ENCODE results near the gene M1AP. TPM values are rescaled to one million over a fixed set of nuclear protein-coding genes. Genes with fewer than 3 reads are reported as not detected.

The M1AP gene
- total and polyA plus RNA-seq, 2 of the 4 experiments (the other 2 are of a cell fraction), result 0.03 TPM; not detected in 1

DNA sequence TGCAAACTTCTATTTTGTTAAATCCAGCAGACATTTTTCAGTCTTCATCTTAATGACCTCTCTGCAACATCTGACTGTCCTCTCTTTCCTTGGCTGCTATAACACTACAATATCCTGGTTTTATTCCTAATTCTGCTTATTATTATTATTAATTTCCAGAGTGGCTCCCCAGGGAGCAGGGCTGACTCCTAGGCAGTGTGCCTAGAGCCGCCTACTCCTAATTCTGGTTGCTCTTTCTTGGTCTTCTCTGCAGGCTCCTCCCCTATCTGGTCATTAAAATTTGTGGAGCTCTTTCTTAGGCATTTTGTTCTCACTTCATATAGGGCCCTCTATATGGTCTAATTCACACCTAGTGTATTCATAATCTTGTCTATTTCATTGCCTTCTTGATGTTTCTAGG is 105.2 kb downstream of the M1AP start:
- DNase-seq (no peak), ATAC-seq (ENCODE audit: low read depth) (no peak)
- H3K4me2 ChIP-seq (ENCODE audit: low read depth, low read length), result no peak overlapping the region
- no peak overlapping the region for H2AK9ac ChIP-seq (replicated peaks; ENCODE audit: low read depth, low read length, poor library complexity)
- H4K8ac ChIP-seq (ENCODE audit: low read depth in 2 of 2, low read length in 2 of 2), result no peak overlapping the region
- H3K9me1 ChIP-seq (ENCODE audit: insufficient read depth, low read length), result no peaks in the 10 kb centered on the region
- no peak overlapping the region for H3K9ac ChIP-seq (ENCODE audit: low read depth, low read length)
- H4K20me1 ChIP-seq (ENCODE audit: insufficient read depth, low read length), result no peaks in the 10 kb centered on the region
- H4K91ac ChIP-seq (ENCODE audit: insufficient read depth, low read depth, low read length), result no peak overlapping the region
- H2BK15ac ChIP-seq (ENCODE audit: low read depth, low read length), result no peak overlapping the region
- no peaks in the 10 kb centered on the region for H3K9me3 ChIP-seq (ENCODE audit: control insufficient read depth, insufficient read depth, low read length)
- CTCF ChIA-PET, result interaction anchor here (0.7 kb wide), 1 partner anchor 211 kb away, joined by 3 read pairs; no protein-coding TSS in a partner anchor
- H3K23ac ChIP-seq (ENCODE audit: low read depth, low read length), result no peak overlapping the region
- no peaks in the 10 kb centered on the region for H3K27me3 ChIP-seq (ENCODE audit: control insufficient read depth, insufficient read depth, low read length)
- no peak overlapping the region for H3K14ac ChIP-seq (replicated peaks; ENCODE audit: low read depth, low read length)
- WGBS, 2 experiments (ENCODE audit: extremely low coverage in 2 of 2, insufficient read length in 1 of 2), result no CpG with 5 or more reads among the region's 1 CpG
- TF ChIP-seq, protein P1, sequence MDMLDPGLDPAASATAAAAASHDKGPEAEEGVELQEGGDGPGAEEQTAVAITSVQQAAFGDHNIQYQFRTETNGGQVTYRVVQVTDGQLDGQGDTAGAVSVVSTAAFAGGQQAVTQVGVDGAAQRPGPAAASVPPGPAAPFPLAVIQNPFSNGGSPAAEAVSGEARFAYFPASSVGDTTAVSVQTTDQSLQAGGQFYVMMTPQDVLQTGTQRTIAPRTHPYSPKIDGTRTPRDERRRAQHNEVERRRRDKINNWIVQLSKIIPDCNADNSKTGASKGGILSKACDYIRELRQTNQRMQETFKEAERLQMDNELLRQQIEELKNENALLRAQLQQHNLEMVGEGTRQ (IDR thresholded peaks at IDR 0.05; ENCODE audit: low read depth, low read length), result no peak
- no peak for TF ChIP-seq MAZ (IDR thresholded peaks at IDR 0.05; ENCODE audit: borderline replicate concordance, low read depth, low read length)
- TF ChIP-seq FOS (IDR thresholded peaks at IDR 0.05; ENCODE audit: low read depth, low read length), result no peak
- TF ChIP-seq CHD1 (IDR thresholded peaks at IDR 0.05; ENCODE audit: low read depth, low read length), result no peak
- TF ChIP-seq RFX5 (IDR thresholded peaks at IDR 0.05; ENCODE audit: low read depth, low read length), result no peak
- no peak for TF ChIP-seq NFE2L2 (IDR thresholded peaks at IDR 0.05; ENCODE audit: low read depth, low read length)
- no peak for TF ChIP-seq MAFK (IDR thresholded peaks at IDR 0.05; ENCODE audit: low read depth, low read length)
- no peak for TF ChIP-seq RAD21 (IDR thresholded peaks at IDR 0.05; ENCODE audit: low read length)
- TF ChIP-seq RCOR1 (IDR thresholded peaks at IDR 0.05; ENCODE audit: insufficient replicate concordance, low read length), result no peak
- TF ChIP-seq MXI1 (IDR thresholded peaks at IDR 0.05; ENCODE audit: borderline replicate concordance, low read depth, low read length), result no peak
- no peak for TF ChIP-seq CEBPB (IDR thresholded peaks at IDR 0.05; ENCODE audit: low read depth, low read length)
- TF ChIP-seq, protein P2, sequence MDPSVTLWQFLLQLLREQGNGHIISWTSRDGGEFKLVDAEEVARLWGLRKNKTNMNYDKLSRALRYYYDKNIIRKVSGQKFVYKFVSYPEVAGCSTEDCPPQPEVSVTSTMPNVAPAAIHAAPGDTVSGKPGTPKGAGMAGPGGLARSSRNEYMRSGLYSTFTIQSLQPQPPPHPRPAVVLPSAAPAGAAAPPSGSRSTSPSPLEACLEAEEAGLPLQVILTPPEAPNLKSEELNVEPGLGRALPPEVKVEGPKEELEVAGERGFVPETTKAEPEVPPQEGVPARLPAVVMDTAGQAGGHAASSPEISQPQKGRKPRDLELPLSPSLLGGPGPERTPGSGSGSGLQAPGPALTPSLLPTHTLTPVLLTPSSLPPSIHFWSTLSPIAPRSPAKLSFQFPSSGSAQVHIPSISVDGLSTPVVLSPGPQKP (IDR thresholded peaks at IDR 0.05; ENCODE audit: borderline replicate concordance, low read depth, low read length), result no peak
- TF ChIP-seq POLR2A (IDR thresholded peaks at IDR 0.05; ENCODE audit: low read depth, low read length), result no peak
- no peak for TF ChIP-seq SMC3 (IDR thresholded peaks at IDR 0.05; ENCODE audit: low read depth, low read length)
- no peak for TF ChIP-seq BHLHE40 (IDR thresholded peaks at IDR 0.05; ENCODE audit: low read depth, low read length)
- TF ChIP-seq, protein P3, sequence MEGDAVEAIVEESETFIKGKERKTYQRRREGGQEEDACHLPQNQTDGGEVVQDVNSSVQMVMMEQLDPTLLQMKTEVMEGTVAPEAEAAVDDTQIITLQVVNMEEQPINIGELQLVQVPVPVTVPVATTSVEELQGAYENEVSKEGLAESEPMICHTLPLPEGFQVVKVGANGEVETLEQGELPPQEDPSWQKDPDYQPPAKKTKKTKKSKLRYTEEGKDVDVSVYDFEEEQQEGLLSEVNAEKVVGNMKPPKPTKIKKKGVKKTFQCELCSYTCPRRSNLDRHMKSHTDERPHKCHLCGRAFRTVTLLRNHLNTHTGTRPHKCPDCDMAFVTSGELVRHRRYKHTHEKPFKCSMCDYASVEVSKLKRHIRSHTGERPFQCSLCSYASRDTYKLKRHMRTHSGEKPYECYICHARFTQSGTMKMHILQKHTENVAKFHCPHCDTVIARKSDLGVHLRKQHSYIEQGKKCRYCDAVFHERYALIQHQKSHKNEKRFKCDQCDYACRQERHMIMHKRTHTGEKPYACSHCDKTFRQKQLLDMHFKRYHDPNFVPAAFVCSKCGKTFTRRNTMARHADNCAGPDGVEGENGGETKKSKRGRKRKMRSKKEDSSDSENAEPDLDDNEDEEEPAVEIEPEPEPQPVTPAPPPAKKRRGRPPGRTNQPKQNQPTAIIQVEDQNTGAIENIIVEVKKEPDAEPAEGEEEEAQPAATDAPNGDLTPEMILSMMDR (conservative IDR thresholded peaks at IDR 0.05; ENCODE audit: low read depth, low read length), result no peak
- no peak overlapping the region for H3K27ac ChIP-seq (ENCODE audit: insufficient read depth, low read length)
- no peak overlapping the region for H2BK20ac ChIP-seq (ENCODE audit: low read depth, low read length)
- no peak overlapping the region for H2AK5ac ChIP-seq (ENCODE audit: low read depth, low read length)
- no peaks in the 10 kb centered on the region for H3K4me1 ChIP-seq (ENCODE audit: control insufficient read depth, insufficient read depth, low read length)
- no peak overlapping the region for H3K4me3 ChIP-seq (ENCODE audit: insufficient read depth, low read depth, low read length)
- in situ Hi-C loops (cut with MboI; ENCODE audit: low sequenced_read_pairs), result no loop called here
- BruUV-seq (replicated peaks), result no TSS peak
- no peak overlapping the region for H3K18ac ChIP-seq (ENCODE audit: low read depth, low read length)
- dilution Hi-C loops (cut with HindIII; ENCODE audit: low sequenced_read_pairs, unreplicated experiment), result no loop called here
- intact Hi-C loops (cut with micrococcal nuclease), result no loop called here
- no peak overlapping the region for H3K56ac ChIP-seq (ENCODE audit: extremely low read depth, insufficient read depth, low read length)
- no peak overlapping the region for H2BK120ac ChIP-seq (ENCODE audit: low read depth, low read length)
- peaks cover 6% of the 10 kb centered on the region; the same call in 1 of the 2 replicates for H3K36me3 ChIP-seq (ENCODE audit: control insufficient read depth, insufficient read depth, low read length)
- H3K4ac ChIP-seq (ENCODE audit: low read depth, low read length), result no peak overlapping the region
- no peak overlapping the region for H2BK5ac ChIP-seq (ENCODE audit: low read depth, low read length, poor library complexity, severe bottlenecking)
- H3K79me1 ChIP-seq (ENCODE audit: low read depth in 1 of 2, low read length in 2 of 2), result 0 out of 4 replicates have a peak, but pooled peaks cover 0 to 1% of the 10 kb centered on the region in 2 experiments
- H4K5ac ChIP-seq (ENCODE audit: low read depth, low read length), result no peak overlapping the region
- no peak overlapping the region for H2AFZ ChIP-seq (replicated peaks; ENCODE audit: low read length, poor library complexity)
- POLR2A ChIA-PET (ENCODE audit: unreplicated experiment), result no interaction called here
